GM23248 (cell line): ENCODE measurements around the gene SSR4.

ENCODE experiments used
- EZH2 ChIP-seq: fragments of 200-600 bp; sonication (generic); IDR thresholded peaks from 2 replicates; pipeline ENCODE4 v1.6.1; 2018; ENCODE audit warnings: antibody characterized with exemption, mild to moderate bottlenecking; ENCODE audit not compliant: insufficient read depth, poor library complexity, severe bottlenecking
- EZH2phosphoT487 ChIP-seq: fragments of 200-600 bp; sonication (generic); IDR thresholded peaks from 2 replicates; pipeline ENCODE4 v1.6.1; 2018; ENCODE audit warnings: antibody characterized with exemption, moderate library complexity, mild to moderate bottlenecking, low read depth; ENCODE audit not compliant: insufficient read depth

- TF ChIP-seq EZH2 (no peak), EZH2phosphoT487 (no peak)
Observed at GRCh38 chrX:153784325-153784967, 10.0 kb upstream of the SSR4 start.
